ENCODE data around the gene KIF18B.

KIF18B gene

DNA sequence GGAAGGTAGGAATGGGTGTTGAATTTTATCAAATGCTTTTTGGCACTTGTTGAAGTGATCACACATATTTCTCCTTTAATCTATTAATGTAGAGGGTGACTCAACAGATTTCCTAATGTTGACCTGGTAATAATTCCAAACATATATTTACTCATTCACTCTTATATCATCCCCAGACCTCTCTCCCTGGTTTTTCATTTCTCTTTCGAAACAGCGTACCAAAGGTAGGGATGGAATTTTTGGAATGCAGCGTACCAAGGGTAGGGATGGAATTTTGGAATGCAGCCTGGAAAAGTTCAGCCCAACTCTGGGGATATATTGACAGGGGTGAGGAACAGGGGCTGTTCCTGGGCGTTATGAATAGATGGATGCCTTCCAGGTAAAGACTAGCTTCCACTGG, 7.3 kb downstream of the KIF18B start:
- no peaks in the 10 kb centered on the region for H3K9me3 ChIP-seq (ENCODE audit: control insufficient read depth, insufficient read depth, low read length)
- no peaks in the 10 kb centered on the region; the same call in 1 of the 2 replicates for H3K4me1 ChIP-seq (ENCODE audit: control insufficient read depth, insufficient read depth, low read length)
- WGBS (ENCODE audit: insufficient coverage, insufficient read length) = no CpG with 5 or more reads among the region's 4 CpGs
- no peaks in the 10 kb centered on the region for H3K27me3 ChIP-seq (ENCODE audit: control insufficient read depth, insufficient read depth, low read length)
- peaks cover 9% of the 10 kb centered on the region for H3K36me3 ChIP-seq (ENCODE audit: control insufficient read depth, insufficient read depth, low read length)
- no peak overlapping the region for H3K27ac ChIP-seq (ENCODE audit: low read length)
- no peak for DNase-seq (ENCODE audit: low read depth, low spot score)
- no peak overlapping the region for H3K4me3 ChIP-seq (ENCODE audit: low read length)

DNA sequence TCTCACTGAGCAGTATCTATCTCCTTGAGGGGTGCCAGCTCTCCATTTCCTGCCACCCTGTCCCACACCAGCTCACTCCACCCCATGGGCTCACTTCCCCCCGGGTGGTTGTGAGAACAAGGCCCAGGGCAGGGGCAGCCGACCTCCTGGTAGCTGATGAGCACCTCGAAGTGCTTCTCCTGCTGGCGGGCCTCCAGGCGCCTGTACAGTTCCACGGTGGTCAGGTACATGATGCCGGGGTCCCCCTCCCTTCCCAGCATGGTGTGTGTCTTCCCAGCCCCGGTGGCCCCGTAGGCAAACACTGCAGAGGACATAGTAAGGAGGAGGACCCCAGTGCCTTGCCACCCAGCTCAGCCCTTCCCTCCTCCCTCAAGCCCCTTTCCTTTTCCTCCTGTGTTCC, 12.5 kb downstream of the KIF18B start:
- H3K9me3 ChIP-seq (ENCODE audit: control insufficient read depth, insufficient read depth, low read length) = no peaks in the 10 kb centered on the region
- WGBS (ENCODE audit: insufficient coverage, insufficient read length) = no CpG with 5 or more reads among the region's 9 CpGs
- H3K27ac ChIP-seq (ENCODE audit: low read length) = no peak overlapping the region
- peaks cover 50% of the 10 kb centered on the region for H3K36me3 ChIP-seq (ENCODE audit: control insufficient read depth, insufficient read depth, low read length)
- H3K4me3 ChIP-seq (ENCODE audit: low read length) = no peak overlapping the region
- no peaks in the 10 kb centered on the region for H3K27me3 ChIP-seq (ENCODE audit: control insufficient read depth, insufficient read depth, low read length)
- DNase-seq (ENCODE audit: low read depth, low spot score) = no peak
- H3K4me1 ChIP-seq (ENCODE audit: control insufficient read depth, insufficient read depth, low read length) = no peaks in the 10 kb centered on the region

GRCh38 chr17:44934745-44935105, 12.8 kb downstream of the KIF18B start:
- WGBS (ENCODE audit: insufficient coverage, insufficient read length) = no CpG with 5 or more reads among the region's 10 CpGs
- peaks cover 50% of the 10 kb centered on the region for H3K36me3 ChIP-seq (ENCODE audit: control insufficient read depth, insufficient read depth, low read length)

GRCh38 chr17:44933824-44934744, 13.5 kb downstream of the KIF18B start:
- no peak overlapping the region for H3K4me3 ChIP-seq (ENCODE audit: low read length)

More at GRCh38 chr17:44934745-44935105, 12.8 kb downstream of the KIF18B start:
- DNase-seq (ENCODE audit: low read depth, low spot score) = no peak
- Histone ChIP-seq H3K27ac (ENCODE audit: low read length) (no peak overlapping the region), H3K4me3 (ENCODE audit: low read length) (no peak overlapping the region), H3K4me1 (ENCODE audit: control insufficient read depth, insufficient read depth, low read length) (no peaks in the 10 kb centered on the region), H3K27me3 (ENCODE audit: control insufficient read depth, insufficient read depth, low read length) (no peaks in the 10 kb centered on the region), H3K9me3 (ENCODE audit: control insufficient read depth, insufficient read depth, low read length) (no peaks in the 10 kb centered on the region)

DNA sequence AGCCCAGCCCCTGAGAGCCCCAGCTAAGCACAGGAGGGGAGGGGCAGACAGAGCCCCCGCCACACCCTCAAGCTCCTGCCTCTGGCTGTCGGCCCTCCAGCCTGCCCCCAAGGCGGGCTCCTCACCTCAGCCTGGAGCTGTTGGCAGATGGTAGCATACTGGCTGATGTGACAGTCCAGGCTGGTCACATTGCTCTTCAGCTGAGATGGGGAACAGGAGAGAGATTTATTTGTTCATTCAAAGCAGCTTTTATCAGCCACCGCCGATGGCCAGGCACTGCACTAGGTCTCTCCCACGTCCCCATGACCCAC, 14.8 kb downstream of the KIF18B start:
- no CpG with 5 or more reads among the region's 6 CpGs for WGBS (ENCODE audit: insufficient coverage, insufficient read length)
- peaks cover 66% of the 10 kb centered on the region for H3K36me3 ChIP-seq (ENCODE audit: control insufficient read depth, insufficient read depth, low read length)

More at GRCh38 chr17:44933824-44934744, 13.5 kb downstream of the KIF18B start:
- Histone ChIP-seq H3K36me3 (ENCODE audit: control insufficient read depth, insufficient read depth, low read length) (peaks cover 52% of the 10 kb centered on the region), H3K27me3 (ENCODE audit: control insufficient read depth, insufficient read depth, low read length) (no peaks in the 10 kb centered on the region), H3K27ac (ENCODE audit: low read length) (no peak overlapping the region), H3K4me1 (ENCODE audit: control insufficient read depth, insufficient read depth, low read length) (no peaks in the 10 kb centered on the region), H3K9me3 (ENCODE audit: control insufficient read depth, insufficient read depth, low read length) (no peaks in the 10 kb centered on the region)
- WGBS (ENCODE audit: insufficient coverage, insufficient read length) = no CpG with 5 or more reads among the region's 34 CpGs
- no peak for DNase-seq (ENCODE audit: low read depth, low spot score)

GRCh38 chr17:44932096-44932786, 15.3 kb downstream of the KIF18B start:
- Histone ChIP-seq H3K4me1 (ENCODE audit: control insufficient read depth, insufficient read depth, low read length) (no peaks in the 10 kb centered on the region), H3K27me3 (ENCODE audit: control insufficient read depth, insufficient read depth, low read length) (no peaks in the 10 kb centered on the region), H3K27ac (ENCODE audit: low read length) (no peak overlapping the region), H3K36me3 (ENCODE audit: control insufficient read depth, insufficient read depth, low read length) (peaks cover 71% of the 10 kb centered on the region), H3K9me3 (ENCODE audit: control insufficient read depth, insufficient read depth, low read length) (no peaks in the 10 kb centered on the region), H3K4me3 (ENCODE audit: low read length) (no peak overlapping the region)
- no CpG with 5 or more reads among the region's 8 CpGs for WGBS (ENCODE audit: insufficient coverage, insufficient read length)
- DNase-seq (ENCODE audit: low read depth, low spot score) = no peak

More for the DNA sequence above, 14.8 kb downstream of the KIF18B start:
- no peak for DNase-seq (ENCODE audit: low read depth, low spot score)
- Histone ChIP-seq H3K27me3 (ENCODE audit: control insufficient read depth, insufficient read depth, low read length) (no peaks in the 10 kb centered on the region), H3K27ac (ENCODE audit: low read length) (no peak overlapping the region), H3K9me3 (ENCODE audit: control insufficient read depth, insufficient read depth, low read length) (no peaks in the 10 kb centered on the region), H3K4me3 (ENCODE audit: low read length) (no peak overlapping the region), H3K4me1 (ENCODE audit: control insufficient read depth, insufficient read depth, low read length) (no peaks in the 10 kb centered on the region)

GRCh38 chr17:44931376-44931775, 16.2 kb downstream of the KIF18B start:
- Histone ChIP-seq H3K27ac (ENCODE audit: low read length) (no peak overlapping the region), H3K4me1 (ENCODE audit: control insufficient read depth, insufficient read depth, low read length) (no peaks in the 10 kb centered on the region), H3K27me3 (ENCODE audit: control insufficient read depth, insufficient read depth, low read length) (no peaks in the 10 kb centered on the region), H3K36me3 (ENCODE audit: control insufficient read depth, insufficient read depth, low read length) (peaks cover 76% of the 10 kb centered on the region), H3K9me3 (ENCODE audit: control insufficient read depth, insufficient read depth, low read length) (no peaks in the 10 kb centered on the region), H3K4me3 (ENCODE audit: low read length) (no peak overlapping the region)
- no CpG with 5 or more reads among the region's 5 CpGs for WGBS (ENCODE audit: insufficient coverage, insufficient read length)
- no peak for DNase-seq (ENCODE audit: low read depth, low spot score)

GRCh38 chr17:44930667-44931066, 16.9 kb downstream of the KIF18B start:
- H3K9me3 ChIP-seq (ENCODE audit: control insufficient read depth, insufficient read depth, low read length) = no peaks in the 10 kb centered on the region
- no peaks in the 10 kb centered on the region for H3K4me1 ChIP-seq (ENCODE audit: control insufficient read depth, insufficient read depth, low read length)
- H3K27me3 ChIP-seq (ENCODE audit: control insufficient read depth, insufficient read depth, low read length) = no peaks in the 10 kb centered on the region
- H3K27ac ChIP-seq (ENCODE audit: low read length) = no peak overlapping the region
- no CpG with 5 or more reads among the region's 6 CpGs for WGBS (ENCODE audit: insufficient coverage, insufficient read length)
- no peak for DNase-seq (ENCODE audit: low read depth, low spot score)
- H3K36me3 ChIP-seq (ENCODE audit: control insufficient read depth, insufficient read depth, low read length) = peaks cover 76% of the 10 kb centered on the region
- no peak overlapping the region for H3K4me3 ChIP-seq (ENCODE audit: low read length)

- no peak for DNase-seq (ENCODE audit: low read depth, low spot score)
- H3K27ac ChIP-seq (ENCODE audit: low read length) = no peak overlapping the region
- H3K36me3 ChIP-seq (ENCODE audit: control insufficient read depth, insufficient read depth, low read length) = peaks cover 63% of the 10 kb centered on the region
- H3K27me3 ChIP-seq (ENCODE audit: control insufficient read depth, insufficient read depth, low read length) = no peaks in the 10 kb centered on the region
- H3K9me3 ChIP-seq (ENCODE audit: control insufficient read depth, insufficient read depth, low read length) = no peaks in the 10 kb centered on the region
- WGBS (ENCODE audit: insufficient coverage, insufficient read length) = no CpG with 5 or more reads among the region's 7 CpGs
- no peak overlapping the region for H3K4me3 ChIP-seq (ENCODE audit: low read length)
- H3K4me1 ChIP-seq (ENCODE audit: control insufficient read depth, insufficient read depth, low read length) = no peaks in the 10 kb centered on the region
Observed at GRCh38 chr17:44928950-44929720, 18.4 kb downstream of the KIF18B start.

DNA sequence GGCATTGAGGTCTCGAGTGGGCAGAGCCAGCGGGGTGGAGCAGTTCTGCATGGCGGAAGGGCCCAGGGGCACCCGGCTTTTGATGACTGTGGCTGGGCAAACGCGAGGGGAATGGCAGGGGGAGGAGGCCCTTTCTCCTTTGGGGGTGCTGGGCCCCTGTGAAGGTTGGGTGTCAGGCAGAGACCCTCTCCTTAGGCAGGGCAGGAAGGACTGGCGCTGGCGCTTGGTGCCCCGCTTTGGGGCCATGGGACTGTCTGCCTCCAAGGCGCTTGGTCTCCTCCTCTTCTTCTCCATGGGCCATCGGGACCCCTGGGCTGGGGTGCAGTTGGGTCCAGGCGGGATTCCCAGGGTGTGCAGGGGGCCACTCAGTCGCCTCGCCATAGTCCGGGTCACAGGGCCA, 19.4 kb downstream of the KIF18B start:
- no peaks in the 10 kb centered on the region for H3K9me3 ChIP-seq (ENCODE audit: control insufficient read depth, insufficient read depth, low read length)
- no peaks in the 10 kb centered on the region for H3K4me1 ChIP-seq (ENCODE audit: control insufficient read depth, insufficient read depth, low read length)
- H3K27ac ChIP-seq (ENCODE audit: low read length) = no peak overlapping the region
- no peaks in the 10 kb centered on the region for H3K27me3 ChIP-seq (ENCODE audit: control insufficient read depth, insufficient read depth, low read length)
- WGBS (ENCODE audit: insufficient coverage, insufficient read length) = no CpG with 5 or more reads among the region's 15 CpGs
- no peak for DNase-seq (ENCODE audit: low read depth, low spot score)
- peaks cover 55% of the 10 kb centered on the region for H3K36me3 ChIP-seq (ENCODE audit: control insufficient read depth, insufficient read depth, low read length)
- no peak overlapping the region for H3K4me3 ChIP-seq (ENCODE audit: low read length)

Measured in iPS DF 6.9 (cell line).